GM12873 (cell line): ENCODE data around the gene MED25.

Experiments
- CTCF ChIP-seq: IDR thresholded peaks from 2 replicates; pipeline ENCODE4 v1.5.1; 2012; ENCODE audit warnings: low read depth, mild to moderate bottlenecking, moderate library complexity, low read length, control low read depth; ENCODE audit not compliant: insufficient read depth; ENCODE audit errors: missing control alignments

Gene MED25

GRCh38 chr19:49856574-49857021 is 38.5 kb downstream of the MED25 start:
- no peak for TF ChIP-seq CTCF

GRCh38 chr19:49857061-49857837 is 39.2 kb downstream of the MED25 start:
- TF ChIP-seq CTCF: no peak

GRCh38 chr19:49857838-49858087 is 39.7 kb downstream of the MED25 start:
- TF ChIP-seq CTCF: no peak

GRCh38 chr19:49858088-49858985 is 40.2 kb downstream of the MED25 start:
- TF ChIP-seq CTCF: no peak

GRCh38 chr19:49859682-49860335 is 41.7 kb downstream of the MED25 start:
- no peak for TF ChIP-seq CTCF

GRCh38 chr19:49860336-49861102 is 42.4 kb downstream of the MED25 start:
- TF ChIP-seq CTCF: no peak
